RWPE2 (cell line): Measurements from ENCODE around the gene OFD1.

Source experiments
- ATAC-seq: fragments of 200-7000 bp; cut with Tn5 transposase; 3 replicates; pipeline ENCODE4 v1.9.1; 2021; ENCODE audit warnings: low read depth
- DNase-seq: peaks from one replicate; pipeline ENCODE4 v3.0.0-alpha.2; 2020; ENCODE audit warnings: low spot score
- H3K27ac ChIP-seq: fragments of 450-650 bp; 2 replicates; pipeline ENCODE4 v1.5.1; 2017; ENCODE audit warnings: mild to moderate bottlenecking; ENCODE audit not compliant: poor library complexity, severe bottlenecking
- H3K27me3 ChIP-seq: fragments of 250-450 bp; sonication (Bioruptor Pico); 2 replicates; pipeline ENCODE4 v1.5.1; 2021; ENCODE audit warnings: mild to moderate bottlenecking, moderate library complexity; ENCODE audit not compliant: insufficient read depth, poor library complexity, severe bottlenecking
- H3K36me3 ChIP-seq: fragments of 250-450 bp; sonication (Bioruptor Pico); 2 replicates; pipeline ENCODE4 v1.5.1; 2020; ENCODE audit warnings: low read depth, mild to moderate bottlenecking, moderate library complexity
- H3K4me1 ChIP-seq: fragments of 250-450 bp; sonication (Bioruptor Pico); 2 replicates; pipeline ENCODE4 v1.5.1; 2021; ENCODE audit warnings: mild to moderate bottlenecking, moderate library complexity; ENCODE audit not compliant: insufficient read depth, poor library complexity, severe bottlenecking
- H3K4me3 ChIP-seq: fragments of 250-450 bp; sonication (Bioruptor Pico); 2 replicates; pipeline ENCODE4 v1.5.1; 2021; ENCODE audit warnings: mild to moderate bottlenecking, moderate library complexity; ENCODE audit not compliant: severe bottlenecking
- H3K9me3 ChIP-seq: fragments of 250-450 bp; sonication (Bioruptor Pico); 2 replicates; pipeline ENCODE4 v1.5.1; 2021; ENCODE audit warnings: mild to moderate bottlenecking, moderate library complexity; ENCODE audit not compliant: severe bottlenecking
- CTCF ChIP-seq: fragments of 450-650 bp; IDR thresholded peaks from one replicate; pipeline ENCODE4 v1.5.1; 2017; ENCODE audit warnings: mild to moderate bottlenecking, moderate library complexity; ENCODE audit not compliant: poor library complexity, severe bottlenecking

The OFD1 gene, protein sequence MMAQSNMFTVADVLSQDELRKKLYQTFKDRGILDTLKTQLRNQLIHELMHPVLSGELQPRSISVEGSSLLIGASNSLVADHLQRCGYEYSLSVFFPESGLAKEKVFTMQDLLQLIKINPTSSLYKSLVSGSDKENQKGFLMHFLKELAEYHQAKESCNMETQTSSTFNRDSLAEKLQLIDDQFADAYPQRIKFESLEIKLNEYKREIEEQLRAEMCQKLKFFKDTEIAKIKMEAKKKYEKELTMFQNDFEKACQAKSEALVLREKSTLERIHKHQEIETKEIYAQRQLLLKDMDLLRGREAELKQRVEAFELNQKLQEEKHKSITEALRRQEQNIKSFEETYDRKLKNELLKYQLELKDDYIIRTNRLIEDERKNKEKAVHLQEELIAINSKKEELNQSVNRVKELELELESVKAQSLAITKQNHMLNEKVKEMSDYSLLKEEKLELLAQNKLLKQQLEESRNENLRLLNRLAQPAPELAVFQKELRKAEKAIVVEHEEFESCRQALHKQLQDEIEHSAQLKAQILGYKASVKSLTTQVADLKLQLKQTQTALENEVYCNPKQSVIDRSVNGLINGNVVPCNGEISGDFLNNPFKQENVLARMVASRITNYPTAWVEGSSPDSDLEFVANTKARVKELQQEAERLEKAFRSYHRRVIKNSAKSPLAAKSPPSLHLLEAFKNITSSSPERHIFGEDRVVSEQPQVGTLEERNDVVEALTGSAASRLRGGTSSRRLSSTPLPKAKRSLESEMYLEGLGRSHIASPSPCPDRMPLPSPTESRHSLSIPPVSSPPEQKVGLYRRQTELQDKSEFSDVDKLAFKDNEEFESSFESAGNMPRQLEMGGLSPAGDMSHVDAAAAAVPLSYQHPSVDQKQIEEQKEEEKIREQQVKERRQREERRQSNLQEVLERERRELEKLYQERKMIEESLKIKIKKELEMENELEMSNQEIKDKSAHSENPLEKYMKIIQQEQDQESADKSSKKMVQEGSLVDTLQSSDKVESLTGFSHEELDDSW

GRCh38 chrX:13734278-13735172, at the start of gene OFD1, which contains the start of gene TRAPPC2:
TSS of gene OFD1 (plus strand) at chrX:13734748. CDS start at chrX:13735072, 324 bp downstream.
TSS of gene TRAPPC2 (minus strand) at chrX:13734620. CDS start at chrX:13719963, 14,657 bp downstream.
- DNase-seq (peak; percentile 85), ATAC-seq (peak; percentile 97)
- Histone ChIP-seq H3K36me3 (peaks cover 14% of the 10 kb centered on the region), H3K27me3 (no peaks in the 10 kb centered on the region), H3K4me1 (no peaks in the 10 kb centered on the region), H3K27ac (peak within 1 kb of the TSS; percentile 71), H3K4me3 (peak within 1 kb of the TSS; percentile 76), H3K9me3 (no peaks in the 10 kb centered on the region)
- TF ChIP-seq CTCF: no peak

DNA sequence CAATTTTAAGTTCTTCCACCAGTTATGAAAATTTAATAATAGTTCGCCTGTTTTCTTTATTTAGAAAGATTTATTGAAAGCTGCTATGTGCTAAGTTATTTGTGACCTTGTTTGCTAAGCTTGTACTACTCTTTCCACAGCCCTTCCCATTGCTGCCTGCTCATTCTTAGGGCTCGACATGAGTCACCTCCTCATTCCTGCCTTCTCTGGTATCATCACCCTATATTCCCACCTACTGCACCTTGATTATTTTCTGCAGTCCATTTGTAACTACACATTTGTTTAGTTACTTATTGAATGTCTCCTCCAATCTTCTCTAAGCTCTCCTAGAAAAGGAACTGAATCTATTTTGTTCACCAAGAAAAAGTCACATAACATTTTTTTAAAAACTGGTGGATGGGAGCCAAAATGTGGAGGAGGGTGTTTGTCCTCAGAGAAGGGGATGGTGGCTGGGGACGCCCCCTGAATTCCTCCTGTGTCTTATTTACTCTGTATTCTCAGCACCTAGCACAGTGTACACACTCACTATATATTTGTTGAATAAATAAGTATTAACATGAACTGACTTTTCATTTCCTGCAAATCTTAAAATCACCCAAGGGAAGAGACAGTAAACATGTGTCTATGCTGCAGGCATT, 49.3 kb upstream of the OFD1 start:
- Histone ChIP-seq H3K9me3 (no peaks in the 10 kb centered on the region), H3K36me3 (no peaks in the 10 kb centered on the region), H3K27ac (no peak overlapping the region), H3K4me1 (peaks cover 5% of the 10 kb centered on the region), H3K4me3 (no peak overlapping the region), H3K27me3 (no peaks in the 10 kb centered on the region)
- no peak for TF ChIP-seq CTCF
- DNase-seq: no peak
- peak; percentile 70 for ATAC-seq

DNA sequence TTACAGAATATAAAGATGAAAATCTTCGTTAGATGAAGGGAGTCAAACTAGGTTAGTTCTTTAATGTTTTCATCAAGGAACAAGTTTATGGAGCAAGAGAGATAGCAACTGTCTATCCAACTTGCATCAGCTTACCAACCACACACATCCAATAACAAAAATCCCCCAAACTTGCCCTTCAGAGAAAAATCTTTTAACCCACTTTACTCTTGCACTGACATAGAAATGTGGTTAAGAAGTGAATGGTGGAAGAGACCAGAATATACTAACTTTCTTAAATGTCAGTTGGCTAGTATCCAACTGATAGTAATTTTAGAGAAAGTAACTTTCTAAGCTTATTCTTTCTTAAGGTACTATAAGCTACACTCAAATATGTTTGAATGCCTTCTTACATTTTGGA, 47.3 kb upstream of the OFD1 start:
- no peak for TF ChIP-seq CTCF
- peaks cover 5% of the 10 kb centered on the region for H3K4me1 ChIP-seq
- no peaks in the 10 kb centered on the region for H3K27me3 ChIP-seq
- no peak overlapping the region for H3K4me3 ChIP-seq
- H3K36me3 ChIP-seq: no peaks in the 10 kb centered on the region
- ATAC-seq: no peak
- H3K9me3 ChIP-seq: no peaks in the 10 kb centered on the region
- DNase-seq: no peak
- H3K27ac ChIP-seq: no peak overlapping the region

- H3K9me3 ChIP-seq: no peaks in the 10 kb centered on the region
- H3K27me3 ChIP-seq: no peaks in the 10 kb centered on the region
- no peak for DNase-seq
- TF ChIP-seq CTCF: no peak
- no peaks in the 10 kb centered on the region for H3K36me3 ChIP-seq
- no peak for ATAC-seq
- H3K27ac ChIP-seq: peak overlapping the region; percentile 64
- peaks cover 17% of the 10 kb centered on the region for H3K4me1 ChIP-seq
- peak overlapping the region; percentile 88 for H3K4me3 ChIP-seq
Measured at GRCh38 chrX:13688384-13688957, 46.1 kb upstream of the OFD1 start.
